NCI-H2196 treated with DMSO at 0.1 percent for 48 hours (cell line): ENCODE measurements around the gene MSX2.

ENCODE experiments used
- DNase-seq: peaks from one replicate; lab custom pipeline; 2025; ENCODE audit not compliant: unreplicated experiment; lab: John Stamatoyannopoulos, UW

Gene MSX2

DNA sequence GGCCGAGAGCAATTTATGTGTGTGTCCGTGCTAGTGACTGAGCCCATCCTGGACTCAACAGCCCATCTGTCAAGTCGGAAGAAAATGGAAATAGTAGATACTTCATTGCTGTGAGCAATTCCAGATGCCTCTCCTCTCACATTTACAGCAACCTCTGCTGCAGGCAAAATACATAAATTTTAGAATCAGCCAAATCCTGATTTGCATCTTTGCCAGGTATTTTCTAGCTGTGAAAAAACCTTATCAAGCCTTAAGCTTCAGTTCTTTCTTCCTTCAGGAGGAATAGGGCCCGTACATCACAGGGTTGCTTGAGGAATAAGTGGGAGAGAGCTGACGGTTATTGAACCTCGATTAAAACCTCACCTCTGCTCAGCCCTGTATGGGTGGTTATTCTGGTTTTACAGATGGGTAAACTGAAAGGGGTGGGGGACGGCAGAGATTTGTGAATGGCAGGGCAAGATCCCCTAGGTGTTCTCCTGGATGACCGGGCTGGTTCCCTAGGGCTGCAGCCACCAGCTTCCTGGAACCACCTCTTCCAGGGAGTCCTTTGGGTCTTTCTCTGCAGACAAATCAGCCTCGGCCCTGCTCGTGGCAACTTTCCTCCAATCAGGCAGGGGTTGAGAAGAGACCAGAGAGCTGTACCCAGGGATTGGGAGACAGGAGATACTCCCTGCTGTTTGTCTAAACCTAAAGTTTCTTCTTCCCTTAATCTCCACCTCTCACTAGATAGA, 5.3 kb upstream of the MSX2 start:
- DNase-seq: no peak

DNA sequence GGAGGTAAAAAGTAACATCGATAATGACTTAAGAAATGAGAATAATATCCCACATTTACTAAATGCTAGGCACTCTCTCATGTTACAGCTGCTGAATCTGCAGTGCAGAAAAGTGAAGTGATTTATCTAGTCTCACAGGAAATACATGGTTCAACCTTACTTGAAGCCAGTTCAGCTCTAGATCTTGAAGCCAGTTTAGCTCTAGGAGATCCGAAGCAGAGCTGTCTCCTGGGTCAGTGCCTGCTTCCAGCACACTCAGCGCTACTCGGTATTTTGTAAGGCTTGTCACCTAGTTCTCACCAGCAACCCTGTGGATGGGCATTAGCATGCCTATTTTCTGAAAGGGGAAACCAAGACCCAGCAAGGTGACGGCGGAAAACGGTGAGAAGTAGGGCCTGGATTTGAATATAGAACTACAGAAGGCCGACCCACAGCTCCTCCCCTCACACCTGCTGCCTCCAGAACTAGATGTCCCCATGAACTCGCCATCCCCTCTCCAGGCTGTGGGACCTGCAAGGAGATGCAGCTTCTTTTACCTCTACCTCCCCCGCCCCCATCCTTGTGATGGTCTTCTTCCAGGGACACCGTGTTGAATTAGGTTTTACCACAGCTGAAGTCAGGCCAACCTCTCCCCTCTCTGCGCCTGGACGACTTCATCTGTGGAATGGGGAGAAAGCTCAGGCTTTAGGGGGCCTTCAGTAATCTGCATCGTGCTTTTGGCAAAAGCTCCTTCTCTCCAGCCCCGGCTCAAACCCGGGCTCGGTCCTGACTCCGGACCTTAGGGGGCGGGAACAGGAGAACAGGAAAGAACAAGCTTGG, 4.4 kb upstream of the MSX2 start:
- no peak for DNase-seq

DNA sequence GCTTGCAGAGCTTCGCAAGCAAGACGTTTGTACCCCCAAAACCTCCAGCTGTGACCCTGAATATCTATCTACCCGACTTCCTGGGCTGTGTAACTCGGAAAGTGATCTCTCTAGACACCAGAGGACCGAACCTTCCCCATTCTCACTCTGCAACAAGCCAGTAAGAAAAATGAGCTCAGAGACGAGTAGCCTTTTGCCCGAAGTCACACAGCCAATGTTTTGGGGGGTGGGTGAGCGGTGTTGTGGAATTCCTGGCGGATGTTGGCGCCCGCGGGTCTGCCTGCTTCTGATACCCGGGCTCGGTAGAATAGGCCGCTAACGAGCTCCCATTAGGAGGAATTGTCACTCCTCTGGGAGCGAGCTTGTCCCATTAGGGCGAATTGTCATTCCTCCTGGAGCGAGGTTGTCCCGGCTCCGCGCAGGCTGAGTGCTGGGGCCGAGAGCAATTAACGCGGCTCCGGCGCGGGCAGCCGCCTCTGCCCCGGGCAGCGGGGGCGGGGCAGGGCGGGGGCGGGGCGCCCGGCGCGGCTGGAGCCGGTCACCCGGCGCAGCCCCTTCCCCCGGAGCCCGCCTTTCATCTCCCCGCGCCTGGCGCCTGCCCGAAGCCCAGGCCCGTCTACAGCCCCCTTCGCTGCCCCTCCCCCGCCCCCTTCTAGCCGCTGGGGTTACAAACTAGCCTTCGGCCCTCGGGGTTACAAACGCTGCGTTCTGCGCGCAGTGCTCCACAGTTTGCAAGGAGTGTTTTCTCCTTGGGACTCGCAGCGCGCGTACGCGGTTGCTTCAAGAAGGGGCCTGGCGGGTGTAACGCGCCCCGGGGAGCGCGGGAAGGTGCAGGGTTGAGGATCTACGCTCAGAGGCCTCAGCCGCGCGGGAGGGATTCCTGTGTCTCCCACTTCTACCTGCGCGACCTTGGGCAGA, 3.5 kb upstream of the MSX2 start:
- no peak for DNase-seq

DNA sequence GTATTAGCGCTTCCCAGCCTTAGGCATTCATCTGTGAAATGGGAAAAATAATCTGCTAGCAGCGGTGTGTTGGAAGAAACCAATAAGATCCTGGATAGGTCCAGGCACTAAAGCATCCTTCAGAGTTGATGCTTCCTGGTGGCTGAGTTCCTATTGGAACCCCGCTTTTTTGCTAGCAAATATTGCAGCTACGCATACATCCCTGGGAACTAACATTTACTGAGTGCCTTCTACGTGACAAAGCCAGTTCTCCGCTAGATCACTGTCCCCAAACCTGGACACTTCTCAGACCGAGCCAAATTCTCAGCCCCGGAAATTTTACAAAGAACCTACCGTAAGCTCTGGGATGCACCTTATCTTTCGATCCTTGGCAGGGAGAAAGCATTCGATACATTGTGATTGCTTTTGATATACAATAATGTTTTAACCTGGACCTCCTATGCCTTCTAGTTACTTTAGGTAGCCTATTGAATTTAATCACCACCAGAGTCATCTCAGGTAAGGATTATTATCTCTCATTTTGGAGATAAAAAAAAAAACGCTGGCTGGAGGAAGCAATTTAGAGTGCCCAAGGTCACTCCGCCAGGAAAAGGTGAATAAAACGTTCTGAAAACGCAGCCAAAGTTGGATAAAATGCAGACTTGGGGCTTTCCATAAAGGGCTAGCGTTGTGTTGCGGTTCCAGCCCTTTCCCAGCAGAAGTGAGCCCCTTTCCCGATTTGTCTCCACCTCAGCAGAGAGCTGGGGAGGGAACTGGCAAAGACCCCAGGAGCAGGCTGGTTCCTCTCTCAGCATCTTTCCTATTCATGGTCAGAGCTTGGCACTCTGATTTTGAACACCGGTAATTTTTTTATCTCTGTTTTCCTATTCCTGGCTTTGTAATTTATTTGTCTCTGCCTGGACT, 2.6 kb upstream of the MSX2 start:
- DNase-seq: no peak

DNA sequence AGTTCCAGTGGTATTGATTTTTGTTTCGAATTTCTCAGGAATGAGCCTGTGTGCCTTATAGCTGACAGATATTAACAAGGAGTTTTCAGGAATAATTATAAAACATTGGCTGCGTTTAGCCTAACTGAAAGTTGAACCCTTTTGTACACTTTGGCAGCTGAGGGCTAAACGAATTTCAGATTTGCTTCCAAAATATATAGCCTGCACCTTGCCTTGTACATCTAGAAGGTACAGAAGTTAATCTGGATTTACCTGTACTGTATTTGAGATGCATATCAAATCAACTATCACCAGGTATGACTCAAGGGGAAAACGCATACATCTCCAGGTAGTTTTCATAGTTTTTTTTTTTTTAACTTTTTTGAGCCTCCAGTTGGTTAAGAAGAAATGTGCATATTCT, 1.9 kb upstream of the MSX2 start:
- DNase-seq: no peak

DNA sequence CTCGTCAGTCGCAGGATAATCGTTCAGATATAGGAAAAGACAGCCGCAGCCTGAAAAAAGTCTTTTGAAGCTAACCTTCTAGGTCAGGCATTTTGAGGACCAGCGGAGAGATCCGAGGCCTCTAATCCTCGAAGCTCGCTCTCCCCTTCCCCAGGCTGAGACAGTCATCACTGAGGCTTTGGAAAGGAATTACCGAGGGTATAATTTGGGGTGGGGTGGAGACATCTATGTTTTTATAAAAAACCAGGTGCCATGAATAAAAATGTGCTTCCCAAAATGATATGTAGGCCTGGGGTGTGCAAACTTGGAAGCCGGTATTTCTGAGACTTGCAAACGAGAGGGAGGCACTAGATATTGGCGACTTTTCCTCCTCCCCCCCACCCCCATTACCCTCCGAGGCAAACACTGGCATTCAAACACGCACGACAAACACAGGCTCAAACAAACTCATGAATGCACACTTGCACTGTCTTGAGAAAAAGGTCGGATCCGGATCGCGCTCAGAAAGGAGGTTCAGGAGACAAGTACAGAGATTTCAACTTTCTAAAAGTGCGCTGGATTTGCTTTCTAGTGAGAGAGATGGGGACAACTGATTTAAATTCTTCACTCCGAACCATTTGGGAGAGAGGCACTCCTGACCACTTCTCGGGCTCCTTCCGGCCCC, 935 bp upstream of the MSX2 start:
- no peak for DNase-seq

DNA sequence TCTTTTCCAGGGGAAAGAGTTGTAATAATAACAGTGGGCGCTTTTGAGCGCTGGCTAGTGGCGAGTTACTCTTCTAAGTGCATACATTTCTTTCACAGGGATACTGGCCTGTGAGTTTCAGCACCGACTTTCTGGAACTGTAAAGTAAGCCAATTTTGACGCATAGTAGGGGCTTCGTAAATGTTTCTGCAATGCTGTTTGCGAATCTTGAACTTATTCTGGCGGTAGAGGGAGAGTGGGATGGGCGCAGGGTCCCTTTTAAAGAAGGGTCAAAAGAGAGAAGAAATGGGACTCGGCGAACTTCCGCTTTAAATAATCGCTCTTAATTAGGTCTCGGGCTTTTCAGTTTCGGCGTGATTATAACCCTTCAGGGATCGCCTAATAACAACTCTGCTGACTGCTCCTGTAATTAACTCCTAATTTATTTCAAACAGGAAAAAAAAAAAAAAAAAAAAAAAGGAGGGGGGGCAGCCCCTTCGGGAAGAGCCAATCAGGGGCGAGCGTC, 351 bp upstream of the MSX2 start:
- DNase-seq: no peak

DNA sequence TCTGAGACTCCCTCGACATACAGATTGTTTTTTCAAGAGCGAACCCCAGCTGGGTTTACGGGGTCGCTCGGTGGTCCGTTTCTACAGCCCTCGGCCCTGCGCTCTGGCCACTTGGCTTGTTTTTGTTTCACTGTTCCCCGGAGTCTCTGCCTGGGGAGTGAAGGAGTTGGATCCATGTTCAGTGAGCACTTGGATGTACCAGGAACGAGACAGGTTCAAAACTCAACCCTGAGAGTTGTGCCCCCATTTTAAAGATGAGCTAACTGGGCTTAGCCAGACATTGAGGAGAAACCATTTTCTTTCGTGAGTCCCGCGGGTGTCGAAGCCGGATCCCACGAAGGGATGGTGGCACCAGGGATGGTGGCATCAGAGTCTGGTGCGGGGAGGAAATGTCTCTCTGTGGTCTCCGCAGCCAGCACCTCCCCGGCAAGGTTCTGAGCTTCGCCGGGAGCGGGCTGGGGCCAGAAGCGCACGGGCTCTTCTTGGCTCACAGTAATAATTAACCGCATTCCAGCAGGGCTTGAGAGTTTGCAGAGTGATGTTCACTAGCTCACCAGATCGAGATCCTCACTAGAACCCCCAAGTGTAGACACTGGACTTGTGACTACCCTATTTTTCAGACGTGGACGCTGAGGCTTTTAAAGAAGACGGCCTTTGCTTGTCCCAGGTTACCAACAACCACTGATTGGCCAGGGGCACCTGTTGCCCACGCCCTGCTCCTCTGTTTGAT, 1.0 kb downstream of the MSX2 start:
- DNase-seq: no peak

DNA sequence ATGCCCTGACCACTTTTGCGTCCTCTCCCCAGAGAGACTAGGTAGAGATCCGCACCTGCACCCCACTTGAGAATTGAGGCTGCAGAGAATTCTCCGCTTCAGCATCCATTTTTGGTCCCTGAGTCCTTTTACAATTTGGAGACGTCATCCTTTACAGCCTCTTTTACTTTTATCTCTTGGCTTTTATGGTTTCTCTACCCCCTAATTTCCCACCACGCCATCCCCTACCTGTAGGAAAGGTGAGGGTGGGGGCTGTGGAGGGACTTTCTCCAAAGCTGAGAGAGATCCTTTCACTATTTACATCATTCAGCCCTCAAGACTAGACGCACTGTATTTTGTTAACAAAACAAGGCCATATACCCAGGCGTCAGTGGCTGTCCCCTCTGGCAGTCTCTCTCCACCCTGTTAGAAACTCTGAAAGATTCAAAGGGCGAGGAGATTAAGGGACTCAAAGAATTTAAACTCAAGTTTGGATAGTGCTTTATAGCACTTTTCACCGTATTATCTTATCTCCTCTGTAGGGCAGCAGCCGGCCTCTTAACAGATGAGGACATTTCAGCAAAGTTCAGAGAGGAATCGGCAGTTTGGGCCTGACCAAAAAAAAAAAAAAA, 1.7 kb downstream of the MSX2 start:
- DNase-seq: no peak

DNA sequence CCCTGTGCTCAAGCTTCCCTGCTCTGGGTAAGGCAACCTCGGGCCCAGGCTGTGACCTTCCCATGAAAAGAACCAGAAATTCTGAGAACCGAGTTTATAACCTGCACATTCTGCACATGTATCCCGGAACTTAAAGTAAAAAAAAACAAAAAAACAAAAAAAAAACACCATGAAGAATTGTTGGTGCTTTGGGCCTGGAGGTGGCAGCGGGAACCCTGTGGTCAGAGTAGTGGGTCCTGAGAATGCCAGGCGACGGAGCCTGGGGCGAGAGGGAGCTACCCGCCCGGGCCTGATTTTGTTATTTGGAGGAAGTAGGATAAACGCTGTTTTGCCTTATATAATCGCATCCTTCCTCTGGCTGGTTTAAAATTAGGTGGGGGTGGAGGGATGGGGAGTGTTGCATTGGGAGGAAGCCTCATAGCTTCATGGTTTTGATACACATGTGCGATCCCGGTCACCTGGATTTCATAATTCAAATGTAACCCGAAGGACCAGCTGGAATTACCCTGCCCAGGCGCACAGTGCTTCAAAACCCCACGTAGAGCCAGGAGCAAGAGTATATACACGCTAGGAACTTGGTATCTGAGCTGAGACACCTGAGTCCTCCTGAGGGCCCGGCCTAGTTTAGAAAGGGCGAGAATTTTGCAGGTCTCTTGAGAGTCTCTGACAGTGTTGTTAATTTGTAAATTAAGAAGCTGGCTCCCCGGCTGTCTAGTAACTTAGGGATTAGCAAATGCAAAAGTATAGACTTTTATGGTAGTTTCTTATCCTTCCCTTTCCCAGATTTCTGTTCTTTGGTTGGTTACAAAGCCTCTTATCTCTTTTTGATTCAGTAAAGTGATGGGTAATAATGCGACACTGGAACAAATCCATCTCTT, 2.8 kb downstream of the MSX2 start:
- DNase-seq: no peak

DNA sequence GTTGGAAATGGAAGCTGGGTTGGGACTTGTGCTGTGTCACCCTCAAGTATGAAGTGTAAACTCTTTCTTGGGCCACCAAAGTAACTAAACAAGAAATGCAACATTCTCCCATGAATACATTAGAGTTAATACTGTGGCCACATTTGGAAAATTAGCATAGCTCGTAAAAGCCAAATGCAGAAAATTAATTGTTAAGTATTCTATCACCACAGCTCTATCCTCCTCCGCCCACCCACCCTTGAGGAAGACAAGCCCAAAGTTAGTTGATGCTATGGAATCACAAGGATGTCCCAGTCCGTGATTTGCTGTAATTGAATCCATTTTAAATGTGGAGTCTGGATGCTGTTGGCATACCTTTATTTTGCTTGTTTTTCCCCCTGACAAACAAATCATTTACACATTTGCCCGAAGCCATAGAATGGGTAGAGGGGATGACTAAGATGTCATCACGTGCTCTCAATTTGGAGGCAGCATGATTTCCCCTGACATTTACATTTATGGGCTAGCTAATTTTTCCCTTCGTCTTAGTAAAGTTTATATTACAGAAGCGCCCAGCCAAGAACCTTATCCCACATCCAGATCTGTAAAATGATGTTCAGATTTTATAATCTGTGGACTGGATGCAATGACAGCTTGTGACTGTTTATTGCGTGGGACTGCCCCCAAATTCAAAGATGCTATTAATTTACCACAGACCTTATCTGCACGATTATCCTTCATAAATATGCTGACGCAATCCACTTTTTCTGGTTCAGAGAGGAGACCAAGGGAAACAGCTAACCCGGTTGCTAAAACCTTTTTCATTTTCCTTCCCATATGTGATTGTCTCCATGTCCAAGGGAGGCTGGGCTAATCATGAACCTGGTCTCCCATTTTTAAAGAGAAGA, 3.7 kb downstream of the MSX2 start:
- no peak for DNase-seq

DNA sequence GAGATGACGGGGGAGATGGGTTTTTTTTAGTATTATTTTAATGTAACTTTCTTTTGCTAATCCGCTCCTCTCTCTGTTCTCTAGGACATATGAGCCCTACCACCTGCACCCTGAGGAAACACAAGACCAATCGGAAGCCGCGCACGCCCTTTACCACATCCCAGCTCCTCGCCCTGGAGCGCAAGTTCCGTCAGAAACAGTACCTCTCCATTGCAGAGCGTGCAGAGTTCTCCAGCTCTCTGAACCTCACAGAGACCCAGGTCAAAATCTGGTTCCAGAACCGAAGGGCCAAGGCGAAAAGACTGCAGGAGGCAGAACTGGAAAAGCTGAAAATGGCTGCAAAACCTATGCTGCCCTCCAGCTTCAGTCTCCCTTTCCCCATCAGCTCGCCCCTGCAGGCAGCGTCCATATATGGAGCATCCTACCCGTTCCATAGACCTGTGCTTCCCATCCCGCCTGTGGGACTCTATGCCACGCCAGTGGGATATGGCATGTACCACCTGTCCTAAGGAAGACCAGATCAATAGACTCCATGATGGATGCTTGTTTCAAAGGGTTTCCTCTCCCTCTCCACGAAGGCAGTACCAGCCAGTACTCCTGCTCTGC, 4.8 kb downstream of the MSX2 start:
- DNase-seq: no peak

DNA sequence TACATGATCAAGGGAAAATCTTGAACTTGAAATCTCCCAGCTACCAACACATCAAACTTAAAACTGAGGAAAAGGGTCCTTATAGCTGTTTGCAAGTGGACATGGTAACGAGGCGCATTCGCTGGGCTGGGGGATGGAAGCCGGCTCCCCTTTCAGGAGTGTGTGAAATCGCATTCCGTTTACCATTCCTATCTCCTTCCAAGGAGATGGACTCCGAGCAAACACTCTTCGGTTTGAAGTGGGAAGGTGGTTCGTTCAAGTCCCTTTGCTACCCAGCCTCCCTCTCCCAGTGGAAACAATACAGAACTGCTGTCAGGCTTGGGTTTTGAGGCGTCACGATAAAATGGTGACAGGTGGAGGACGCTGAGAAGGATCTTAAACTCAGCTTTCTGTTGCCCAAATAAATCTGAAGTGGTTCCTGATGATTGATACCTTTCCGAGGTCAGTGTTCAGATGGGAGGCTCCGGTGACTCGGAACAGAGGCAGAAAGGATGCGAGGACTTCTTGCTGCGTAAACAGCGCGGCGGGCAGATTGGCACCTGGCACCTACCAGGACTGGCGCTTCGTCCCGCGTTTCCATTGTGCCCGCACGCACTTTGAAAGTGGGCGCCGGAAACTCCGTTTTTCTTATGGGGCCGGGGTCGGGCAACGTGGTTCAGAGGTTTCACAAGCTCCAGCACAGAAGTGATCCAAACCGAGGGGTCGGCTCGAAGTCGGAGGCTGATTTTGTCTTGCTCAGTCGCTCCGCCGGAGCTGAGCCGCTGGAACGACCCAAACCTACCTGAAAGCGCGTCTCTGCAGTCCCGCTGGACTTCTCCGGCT, 7.0 kb downstream of the MSX2 start:
- DNase-seq: no peak

DNA sequence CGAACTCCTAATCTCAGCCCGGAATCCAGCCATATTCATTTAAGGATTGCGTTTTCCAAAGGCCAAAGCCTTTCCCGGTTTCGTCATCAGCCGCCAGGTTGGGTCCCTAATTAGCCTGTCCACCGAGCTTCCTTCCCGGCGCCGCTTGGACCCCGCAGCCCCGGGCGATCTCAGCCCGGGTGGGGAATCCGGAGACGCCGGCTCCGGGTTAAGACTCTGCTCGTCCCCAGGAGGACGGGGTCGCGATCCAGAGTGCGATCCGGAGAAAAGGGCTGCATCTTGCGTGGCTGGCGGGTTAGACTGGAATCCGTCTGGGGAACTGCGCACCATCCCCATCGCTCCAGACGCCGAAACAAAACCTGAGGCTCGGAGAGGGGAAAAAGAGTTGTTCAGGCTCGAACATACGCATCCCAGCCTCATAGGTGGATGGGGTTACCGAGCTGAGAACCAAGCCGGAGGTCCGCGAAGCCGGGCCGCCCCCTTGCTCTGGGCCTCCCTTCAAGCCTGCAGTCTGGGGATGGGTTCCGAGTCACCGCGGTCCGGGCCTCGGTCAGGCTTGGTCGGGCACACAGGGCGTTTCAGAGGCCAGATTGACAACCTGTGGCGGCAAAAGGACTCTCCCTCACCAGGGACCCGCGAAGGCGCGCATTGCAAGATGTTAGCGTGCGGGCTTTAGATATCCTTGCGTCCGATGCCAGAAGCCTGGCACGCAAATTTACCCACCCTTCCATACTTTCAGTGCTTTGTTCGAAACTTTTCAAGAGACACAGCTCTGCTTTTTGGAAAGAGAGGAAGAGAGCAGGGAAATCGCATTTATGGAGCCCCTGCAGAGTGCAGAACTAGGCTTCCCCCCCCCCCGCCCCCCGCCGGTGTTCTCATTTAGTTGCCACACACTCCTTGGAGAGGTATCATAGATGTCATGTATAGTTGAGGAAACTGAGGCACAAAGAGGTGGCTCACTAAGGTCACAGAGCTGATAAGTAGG, 7.9 kb downstream of the MSX2 start:
- DNase-seq: no peak
